DND-41 (cell line): ENCODE results near the gene ABHD17A.
A peak's percentile ranks its signal among the peaks of the same experiment; 100 is the strongest.
"Not testable (repeated sequence)": the region's sequence is repeated elsewhere in the genome, so short reads cannot be mapped to it uniquely, and the experiment has no call there.

Experiments
- ATAC-seq: fragments of 200-7000 bp; cut with Tn5 transposase; 3 replicates; pipeline ENCODE4 v1.9.1; 2021; ENCODE audit warnings: low read depth; ENCODE audit not compliant: insufficient read depth
- DNase-seq: peaks from one replicate; pipeline ENCODE4 v3.0.0-alpha.2; 2020
- H2AFZ ChIP-seq: 2 replicates; pipeline ENCODE4 v1.6.0; 2012; ENCODE audit warnings: low read depth, low read length
- H3K27ac ChIP-seq: 2 replicates; pipeline ENCODE4 v1.5.1; 2012; ENCODE audit warnings: low read length, inconsistent platforms
- H3K27me3 ChIP-seq: fragments of 200-600 bp; sonication (generic); 2 replicates; pipeline ENCODE4 v1.6.0; 2012; ENCODE audit warnings: low read length, mild to moderate bottlenecking, inconsistent platforms; ENCODE audit not compliant: insufficient read depth, poor library complexity
- H3K36me3 ChIP-seq: 2 replicates; pipeline ENCODE4 v1.5.1; 2012; ENCODE audit warnings: low read length, inconsistent platforms; ENCODE audit not compliant: insufficient read depth
- H3K4me1 ChIP-seq: 2 replicates; pipeline ENCODE4 v1.5.1; 2012; ENCODE audit warnings: mild to moderate bottlenecking, low read length; ENCODE audit not compliant: insufficient read depth
- H3K4me2 ChIP-seq: 2 replicates; pipeline ENCODE4 v1.6.0; 2012; ENCODE audit warnings: mild to moderate bottlenecking, moderate library complexity, low read length, inconsistent platforms; ENCODE audit not compliant: insufficient read depth
- H3K4me3 ChIP-seq, 2 experiments: fragments of 200-600 bp in 1 of 2; shearing (Covaris generic) in 1 of 2; 2 replicates each; pipeline ENCODE4 v1.5.1; 2012 to 2016; ENCODE audit warnings: inconsistent platforms in 2 of 2, low read length in 2 of 2, mild to moderate bottlenecking in 2 of 2, low read depth in 1 of 2, moderate library complexity in 1 of 2
- H3K79me2 ChIP-seq: 2 replicates; pipeline ENCODE4 v1.6.0; 2012; ENCODE audit warnings: low read length, inconsistent platforms; ENCODE audit not compliant: insufficient read depth
- H3K9ac ChIP-seq: 2 replicates; pipeline ENCODE4 v1.6.0; 2012; ENCODE audit warnings: low read depth, mild to moderate bottlenecking, inconsistent platforms, low read length, moderate library complexity
- H3K9me3 ChIP-seq: 2 replicates; pipeline ENCODE4 v1.5.1; 2012; ENCODE audit warnings: low read length, moderate library complexity, mild to moderate bottlenecking, inconsistent platforms; ENCODE audit not compliant: insufficient read depth, severe bottlenecking
- H4K20me1 ChIP-seq: 2 replicates; pipeline ENCODE4 v1.6.0; 2012; ENCODE audit warnings: low read length; ENCODE audit not compliant: insufficient read depth
- CTCF ChIP-seq: IDR thresholded peaks from 2 replicates; pipeline ENCODE4 v1.5.1; 2012; ENCODE audit warnings: borderline replicate concordance, low read length, moderate library complexity, mild to moderate bottlenecking; ENCODE audit not compliant: poor library complexity, severe bottlenecking; ENCODE audit errors: extremely low read depth
- EZH2 ChIP-seq: IDR thresholded peaks from 3 replicates; pipeline ENCODE4 v1.6.1; 2012; ENCODE audit warnings: borderline replicate concordance, low read depth, mild to moderate bottlenecking, moderate library complexity, low read length, inconsistent platforms; ENCODE audit not compliant: severe bottlenecking

The ABHD17A gene

GRCh38 chr19:1880611-1881392, 4.5 kb downstream of the ABHD17A start:
- no peak overlapping the region; the same call in 1 of the 2 replicates for H3K4me2 ChIP-seq
- TF ChIP-seq EZH2 (no peak), CTCF (no peak)
- H3K27ac ChIP-seq = no peak overlapping the region; the same call in 1 of the 2 replicates
- DNase-seq (no peak), ATAC-seq (no peak)
- H3K27me3 ChIP-seq = no peaks in the 10 kb centered on the region
- no peak overlapping the region for H3K9ac ChIP-seq
- peaks cover 48% of the 10 kb centered on the region for H3K4me1 ChIP-seq
- H3K4me3 ChIP-seq = no peak overlapping the region
- H3K9me3 ChIP-seq = no peaks in the 10 kb centered on the region
- H3K79me2 ChIP-seq = peaks cover 52% of the 10 kb centered on the region
- peaks cover 46% of the 10 kb centered on the region for H4K20me1 ChIP-seq
- peaks cover 20% of the 10 kb centered on the region for H3K36me3 ChIP-seq
- no peak overlapping the region for H2AFZ ChIP-seq

DNA sequence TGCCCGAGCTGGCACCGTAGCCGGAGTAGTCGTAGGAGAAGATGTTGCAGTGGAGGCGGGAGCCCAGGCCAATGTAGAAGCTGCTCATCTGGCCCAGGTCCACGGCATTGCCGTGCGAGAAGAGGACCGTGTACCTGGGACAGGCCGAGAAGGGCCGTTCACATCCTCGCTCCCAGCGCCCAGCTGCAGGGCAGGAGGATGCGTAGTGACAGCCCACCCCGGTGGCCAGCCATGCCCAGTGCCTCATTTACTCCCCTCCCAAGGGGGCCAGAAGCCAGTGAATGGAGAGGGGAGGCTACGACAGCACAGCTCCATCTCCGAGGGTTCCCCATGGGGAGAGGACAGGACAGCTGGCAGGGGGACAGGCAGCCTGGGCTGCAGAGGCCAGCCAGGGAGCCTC, 5.3 kb downstream of the ABHD17A start:
- not testable (repeated sequence) for H3K9ac ChIP-seq, DNase-seq, H3K4me3 ChIP-seq, H3K27ac ChIP-seq, ATAC-seq, H3K27me3 ChIP-seq, H2AFZ ChIP-seq, H3K4me2 ChIP-seq, H3K9me3 ChIP-seq
- H3K4me1 ChIP-seq = peaks cover 46% of the 10 kb centered on the region
- peaks cover 59% of the 10 kb centered on the region for H3K79me2 ChIP-seq
- peaks cover 25% of the 10 kb centered on the region for H3K36me3 ChIP-seq
- H4K20me1 ChIP-seq = peaks cover 54% of the 10 kb centered on the region

GRCh38 chr19:1878583-1878982, 6.7 kb downstream of the ABHD17A start:
- peaks cover 49% of the 10 kb centered on the region for H3K4me1 ChIP-seq
- H3K9ac ChIP-seq, DNase-seq, H3K27ac ChIP-seq, H3K27me3 ChIP-seq, H3K4me3 ChIP-seq, H2AFZ ChIP-seq, H3K9me3 ChIP-seq, ATAC-seq, H3K4me2 ChIP-seq: not testable (repeated sequence)
- H3K36me3 ChIP-seq = peaks cover 27% of the 10 kb centered on the region
- peaks cover 59% of the 10 kb centered on the region for H3K79me2 ChIP-seq
- peaks cover 44% of the 10 kb centered on the region for H4K20me1 ChIP-seq

DNA sequence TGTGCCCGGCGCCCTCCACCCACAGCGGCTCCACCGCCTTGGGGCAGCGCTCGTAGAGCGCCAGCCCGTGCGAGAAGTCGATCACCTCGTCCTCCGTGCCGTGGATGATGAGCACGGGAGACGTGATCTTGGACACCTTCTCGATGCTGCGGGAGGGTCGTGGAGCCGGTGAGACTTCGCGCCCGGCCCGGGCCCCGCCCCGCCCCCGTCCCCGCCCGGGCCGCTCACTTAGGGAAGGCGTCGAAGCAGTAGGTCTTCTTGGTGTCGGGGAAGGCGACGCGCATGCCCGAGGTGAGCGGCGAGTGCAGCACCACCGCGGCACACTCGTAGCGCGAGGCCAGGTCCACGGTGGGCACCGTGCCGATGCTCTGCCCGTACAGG, 8.0 kb downstream of the ABHD17A start:
- not testable (repeated sequence) for H3K4me3 ChIP-seq, H3K9me3 ChIP-seq, ATAC-seq, DNase-seq, H3K4me2 ChIP-seq, H2AFZ ChIP-seq, H3K27me3 ChIP-seq, H3K27ac ChIP-seq, H3K9ac ChIP-seq
- Histone ChIP-seq H4K20me1 (peaks cover 45% of the 10 kb centered on the region), H3K36me3 (peaks cover 33% of the 10 kb centered on the region), H3K79me2 (peaks cover 59% of the 10 kb centered on the region), H3K4me1 (peaks cover 45% of the 10 kb centered on the region)

- H3K9me3 ChIP-seq, H3K27me3 ChIP-seq, DNase-seq: not testable (repeated sequence)
- peaks cover 34% of the 10 kb centered on the region for H3K36me3 ChIP-seq
- peaks cover 58% of the 10 kb centered on the region for H3K79me2 ChIP-seq
- peaks cover 41% of the 10 kb centered on the region for H4K20me1 ChIP-seq
- ATAC-seq = peak; percentile 5; the same call in 1 of the 3 replicates
- peak overlapping the region; percentile 74 for H3K27ac ChIP-seq
- peak overlapping the region; percentile 83 for H3K4me2 ChIP-seq
- H3K4me3 ChIP-seq = peak overlapping the region; percentile 99 to 100; a peak in 3 of 4 replicates
- peak overlapping the region; percentile 98 for H3K9ac ChIP-seq
- peak overlapping the region; percentile 91 for H2AFZ ChIP-seq
- peaks cover 40% of the 10 kb centered on the region for H3K4me1 ChIP-seq
Observed at GRCh38 chr19:1876496-1877279, 8.6 kb downstream of the ABHD17A start.
